Lower lobe of right lung (tissue), 2 donors: ENCODE measurements around the gene RPS6KA6. TPM values are rescaled to one million over a fixed set of nuclear protein-coding genes. Genes with fewer than 3 reads are reported as not detected.

ENCODE experiments used
- ATAC-seq, 2 donors: fragments of 200-7000 bp; cut with Tn5 transposase; one replicate each; pipeline ENCODE4 v1.9.1; 2020 to 2022; ENCODE audit warnings: mild to moderate bottlenecking in 2 of 2, moderate library complexity in 2 of 2
- DNase-seq: peaks from one replicate; pipeline ENCODE4 v3.0.0-alpha.2; 2020
- H3K27ac ChIP-seq: fragments of 200-600 bp; one replicate; pipeline ENCODE4 v1.8.0; 2022
- H3K27me3 ChIP-seq: fragments of 200-600 bp; one replicate; pipeline ENCODE4 v1.8.0; 2022; ENCODE audit warnings: low read depth
- H3K36me3 ChIP-seq: fragments of 200-600 bp; one replicate; pipeline ENCODE4 v1.8.0; 2022; ENCODE audit warnings: mild to moderate bottlenecking
- H3K4me1 ChIP-seq: fragments of 200-600 bp; one replicate; pipeline ENCODE4 v1.8.0; 2022
- H3K4me3 ChIP-seq: fragments of 200-600 bp; one replicate; pipeline ENCODE4 v1.8.0; 2022; ENCODE audit warnings: mild to moderate bottlenecking
- H3K9me3 ChIP-seq: fragments of 200-600 bp; one replicate; pipeline ENCODE4 v1.8.0; 2022
- intact Hi-C: fragments of 100-400 bp; cut with DNase I; formaldehyde crosslinking; loops from one replicate; pipeline ENCODE4 v1.11.0; 2022
- total RNA-seq: library from RNA; stranded (reverse); fragmentation: NEBNext Ultra II Directional; extraction: Animal tissue kit (Norgen Biotek cat#: 25700); gene quantifications from one replicate; pipeline ENCODE4 v1.2.1, GENCODE V29; 2021
- TF ChIP-seq, protein P1 (sequence below): fragments of 200-600 bp; IDR thresholded peaks from one replicate; pipeline ENCODE4 v1.8.0; 2022; ENCODE audit warnings: antibody characterized with exemption, mild to moderate bottlenecking
- donor health status: DM: no; HTN: yes; CAD: no; lungs with severe emphysema.

RPS6KA6 gene
- total RNA-seq, 1 donor from 2014 or later, result 1.9 TPM

DNA sequence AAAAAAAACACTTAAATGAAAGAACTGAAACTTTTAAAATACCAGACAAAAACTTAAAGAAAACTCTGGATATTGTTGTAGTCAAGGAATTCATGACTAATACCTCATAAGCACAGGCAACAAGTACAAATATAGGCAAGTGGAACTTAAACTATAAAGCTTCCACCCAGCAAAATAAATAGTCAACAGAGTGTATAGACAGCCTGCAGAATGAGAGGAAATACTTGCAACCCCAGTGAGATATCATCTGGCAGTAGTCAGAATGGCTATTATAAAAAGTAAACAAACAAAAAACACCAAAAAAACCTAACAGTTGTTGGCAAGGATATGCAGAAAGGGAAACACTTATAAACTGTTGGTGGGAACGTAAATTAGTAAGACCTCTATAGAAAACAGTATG is 9.6 kb upstream of the RPS6KA6 start:
- H3K27me3 ChIP-seq, result no peaks in the 10 kb centered on the region
- H3K4me1 ChIP-seq, result no peaks in the 10 kb centered on the region
- H3K27ac ChIP-seq, result no peak overlapping the region
- TF ChIP-seq, protein P1, sequence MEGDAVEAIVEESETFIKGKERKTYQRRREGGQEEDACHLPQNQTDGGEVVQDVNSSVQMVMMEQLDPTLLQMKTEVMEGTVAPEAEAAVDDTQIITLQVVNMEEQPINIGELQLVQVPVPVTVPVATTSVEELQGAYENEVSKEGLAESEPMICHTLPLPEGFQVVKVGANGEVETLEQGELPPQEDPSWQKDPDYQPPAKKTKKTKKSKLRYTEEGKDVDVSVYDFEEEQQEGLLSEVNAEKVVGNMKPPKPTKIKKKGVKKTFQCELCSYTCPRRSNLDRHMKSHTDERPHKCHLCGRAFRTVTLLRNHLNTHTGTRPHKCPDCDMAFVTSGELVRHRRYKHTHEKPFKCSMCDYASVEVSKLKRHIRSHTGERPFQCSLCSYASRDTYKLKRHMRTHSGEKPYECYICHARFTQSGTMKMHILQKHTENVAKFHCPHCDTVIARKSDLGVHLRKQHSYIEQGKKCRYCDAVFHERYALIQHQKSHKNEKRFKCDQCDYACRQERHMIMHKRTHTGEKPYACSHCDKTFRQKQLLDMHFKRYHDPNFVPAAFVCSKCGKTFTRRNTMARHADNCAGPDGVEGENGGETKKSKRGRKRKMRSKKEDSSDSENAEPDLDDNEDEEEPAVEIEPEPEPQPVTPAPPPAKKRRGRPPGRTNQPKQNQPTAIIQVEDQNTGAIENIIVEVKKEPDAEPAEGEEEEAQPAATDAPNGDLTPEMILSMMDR, result no peak
- H3K9me3 ChIP-seq, result no peaks in the 10 kb centered on the region
- no peak overlapping the region for H3K4me3 ChIP-seq
- H3K36me3 ChIP-seq, result no peaks in the 10 kb centered on the region
- ATAC-seq (no peak), DNase-seq (no peak)
- intact Hi-C loops, result no loop called here

DNA sequence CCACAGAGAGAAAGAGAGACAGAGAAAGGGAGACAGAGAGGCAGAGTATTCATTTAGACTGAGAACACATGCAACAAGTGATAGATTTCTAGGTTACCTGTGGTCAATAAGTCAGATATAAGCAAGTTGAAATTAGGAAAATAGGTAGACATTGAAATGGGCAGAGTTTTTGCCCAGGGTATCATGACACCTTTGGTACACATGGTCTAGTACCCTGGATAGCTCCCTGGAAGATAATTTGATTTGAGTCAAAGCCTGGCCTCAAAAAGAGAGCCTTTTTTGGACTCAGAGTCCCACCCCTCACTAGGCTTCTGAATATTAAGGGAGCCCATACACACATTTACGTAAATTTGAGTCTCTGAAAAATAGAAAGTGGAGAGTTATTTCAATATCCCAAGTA is 4.0 kb upstream of the RPS6KA6 start:
- ATAC-seq (no peak), DNase-seq (no peak)
- Histone ChIP-seq H3K27ac (no peak overlapping the region), H3K36me3 (no peaks in the 10 kb centered on the region), H3K4me3 (no peak overlapping the region), H3K9me3 (no peaks in the 10 kb centered on the region), H3K27me3 (no peaks in the 10 kb centered on the region), H3K4me1 (no peaks in the 10 kb centered on the region)
- intact Hi-C loops, result no loop called here
- TF ChIP-seq, protein P1, result no peak

DNA sequence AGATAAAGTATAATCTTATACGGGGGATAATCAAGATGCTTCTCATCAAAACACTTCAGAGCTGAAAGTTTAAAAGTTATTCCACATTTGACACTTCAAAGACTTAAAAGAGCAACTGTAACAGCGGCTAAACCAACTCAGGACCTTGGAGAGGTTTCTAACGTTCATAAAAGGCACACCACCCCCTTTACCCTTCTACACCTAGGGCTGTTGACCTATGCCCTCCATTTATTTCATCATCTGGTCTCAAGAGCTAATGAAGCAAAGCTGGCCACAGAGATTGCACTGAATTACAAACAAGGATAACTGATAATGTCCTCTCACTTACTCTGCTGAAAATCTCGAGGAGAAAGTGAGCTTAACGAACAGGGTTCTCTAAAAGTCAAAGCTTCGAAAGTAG is 1.1 kb upstream of the RPS6KA6 start:
- ATAC-seq (no peak), DNase-seq (no peak)
- H3K27ac ChIP-seq, result no peak overlapping the region
- no peaks in the 10 kb centered on the region for H3K36me3 ChIP-seq
- H3K9me3 ChIP-seq, result no peaks in the 10 kb centered on the region
- H3K4me3 ChIP-seq, result no peak overlapping the region
- H3K27me3 ChIP-seq, result no peaks in the 10 kb centered on the region
- no peaks in the 10 kb centered on the region for H3K4me1 ChIP-seq
- intact Hi-C loops, result no loop called here
- TF ChIP-seq, protein P1, result no peak

DNA sequence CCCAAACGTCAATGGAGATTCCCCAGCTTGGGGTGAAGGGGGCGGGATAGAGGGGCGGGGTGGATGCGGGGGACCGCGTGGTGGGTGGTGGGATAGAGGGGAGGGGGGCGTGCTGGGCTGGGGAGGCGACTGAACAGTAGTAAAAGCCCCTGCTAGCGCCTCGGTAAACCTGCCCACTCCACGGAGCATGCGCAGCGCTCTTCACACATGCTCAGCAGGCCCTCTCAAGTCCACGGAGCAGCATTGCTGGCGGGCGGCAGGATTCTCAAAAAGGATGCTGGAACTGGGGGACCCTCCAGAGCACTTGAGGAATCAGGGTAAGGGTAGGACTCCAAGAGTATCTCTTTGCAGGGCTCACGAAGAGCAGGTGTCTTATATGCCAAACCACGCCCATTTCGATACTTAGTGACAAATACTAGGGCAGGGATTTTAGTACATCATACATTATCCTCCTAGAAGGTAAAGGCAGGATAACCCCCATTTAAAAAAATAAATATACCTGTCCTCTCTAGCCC is 378 bp upstream of the RPS6KA6 start:
- DNase-seq, result peak; percentile 60
- ATAC-seq, result peak; percentile 57 to 84
- TF ChIP-seq, protein P1, result no peak
- no peaks in the 10 kb centered on the region for H3K9me3 ChIP-seq
- H3K4me1 ChIP-seq, result no peaks in the 10 kb centered on the region
- intact Hi-C loops, result no loop called here
- H3K36me3 ChIP-seq, result no peaks in the 10 kb centered on the region
- no peaks in the 10 kb centered on the region for H3K27me3 ChIP-seq
- H3K4me3 ChIP-seq, result peak overlapping the region; percentile 58
- no peak overlapping the region for H3K27ac ChIP-seq

DNA sequence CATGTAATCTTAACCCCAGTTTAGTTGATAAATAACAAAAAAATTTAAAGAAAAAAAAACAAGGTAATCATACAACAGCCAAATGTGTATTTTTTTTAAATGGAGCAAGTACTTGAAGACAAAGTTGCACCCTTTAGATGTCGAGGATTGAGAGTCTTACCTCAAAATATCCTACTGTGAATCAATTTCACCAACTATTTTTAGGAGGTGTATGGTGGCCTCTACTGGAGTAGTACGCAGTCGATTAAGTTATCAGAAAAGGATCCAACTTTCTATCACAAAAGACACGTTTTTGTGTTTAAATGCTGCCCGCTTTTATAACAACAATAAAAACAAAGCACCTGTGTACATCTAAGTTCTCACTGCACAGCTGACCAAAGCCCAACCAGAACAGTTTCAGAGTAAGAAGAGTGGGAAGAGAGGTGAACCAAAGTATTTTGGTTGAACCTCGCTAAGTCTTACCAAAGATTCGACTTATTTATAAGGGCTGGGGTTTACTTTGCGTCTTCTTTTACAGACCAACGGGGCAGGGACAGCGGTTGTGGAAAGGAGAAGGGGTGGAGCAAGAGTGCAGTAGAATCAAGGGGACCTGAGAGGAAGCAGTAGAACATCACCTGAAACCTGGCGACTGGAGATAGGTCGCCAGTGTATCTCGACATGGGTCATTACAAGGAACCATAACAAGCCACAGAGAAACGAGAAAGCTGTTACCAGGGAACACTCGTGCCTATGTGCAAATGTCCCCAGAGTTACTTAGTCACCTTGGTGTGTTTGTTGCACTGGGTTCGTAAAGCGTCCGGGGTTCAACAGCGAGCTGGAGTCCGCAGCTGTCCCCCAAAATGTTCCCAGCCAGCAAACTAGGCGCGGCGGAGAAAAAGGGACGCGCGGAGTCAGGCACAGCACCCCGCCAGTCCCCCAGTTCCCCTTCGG is 1.1 kb downstream of the RPS6KA6 start:
- no peaks in the 10 kb centered on the region for H3K4me1 ChIP-seq
- TF ChIP-seq, protein P1, result no peak
- ATAC-seq (peak; percentile 15 to 33), DNase-seq (no peak)
- no peaks in the 10 kb centered on the region for H3K9me3 ChIP-seq
- H3K4me3 ChIP-seq, result peak overlapping the region; percentile 58
- H3K27me3 ChIP-seq, result no peaks in the 10 kb centered on the region
- H3K27ac ChIP-seq, result no peak overlapping the region
- intact Hi-C loops, result no loop called here
- no peaks in the 10 kb centered on the region for H3K36me3 ChIP-seq
